ENCODE measurements around the gene RASSF5.
"Not testable (repeated sequence)": the region's sequence is repeated elsewhere in the genome, so short reads cannot be mapped to it uniquely, and the experiment has no call there.

The RASSF5 gene

GRCh38 chr1:206575165-206575893, 68.0 kb downstream of the RASSF5 start:
- DNase-seq, result no peak

- no peak for DNase-seq
Observed at GRCh38 chr1:206575894-206576737, 68.8 kb downstream of the RASSF5 start.

DNA sequence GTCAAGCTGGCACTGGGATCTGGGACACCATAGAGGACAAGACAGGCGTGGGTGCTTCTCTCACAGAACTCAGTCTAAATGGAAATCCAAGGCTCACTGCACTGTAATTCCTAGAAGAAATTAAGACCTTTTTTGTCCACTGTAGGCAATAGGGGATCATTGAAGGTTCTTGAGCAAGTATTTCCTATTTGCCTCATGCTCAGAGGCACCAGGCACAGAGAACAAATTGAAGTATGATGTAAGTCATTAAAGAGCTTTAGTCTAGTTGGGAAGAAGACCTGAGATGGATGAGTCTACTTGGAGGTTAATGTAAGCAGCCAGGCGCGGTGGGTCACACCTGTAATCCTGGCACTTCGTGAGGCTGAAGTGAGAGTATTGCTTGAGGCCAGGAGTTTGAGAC, 70.3 kb downstream of the RASSF5 start:
- no peak for DNase-seq

GRCh38 chr1:206578068-206578977, 71.0 kb downstream of the RASSF5 start:
- peak; percentile 51 to 58 for DNase-seq

DNA sequence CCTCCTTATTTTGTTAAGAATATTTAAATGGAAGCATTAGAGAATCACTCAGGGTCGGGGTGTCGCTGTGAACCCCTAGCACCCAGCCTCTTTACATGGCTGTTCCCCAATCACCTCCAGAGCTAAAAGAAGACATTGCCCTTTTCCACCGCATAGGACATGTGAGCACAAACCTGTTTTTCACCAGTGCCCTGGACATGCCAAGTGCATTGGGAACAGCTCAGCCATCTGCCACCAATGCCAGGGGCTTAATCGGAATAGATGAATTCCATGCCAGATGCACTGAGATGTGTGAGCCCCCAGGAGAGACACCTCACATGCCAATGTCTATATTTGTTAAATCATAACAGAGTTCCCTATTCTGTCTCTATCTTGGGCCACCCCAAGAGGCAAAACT, 71.6 kb downstream of the RASSF5 start:
- no peak for DNase-seq

DNA sequence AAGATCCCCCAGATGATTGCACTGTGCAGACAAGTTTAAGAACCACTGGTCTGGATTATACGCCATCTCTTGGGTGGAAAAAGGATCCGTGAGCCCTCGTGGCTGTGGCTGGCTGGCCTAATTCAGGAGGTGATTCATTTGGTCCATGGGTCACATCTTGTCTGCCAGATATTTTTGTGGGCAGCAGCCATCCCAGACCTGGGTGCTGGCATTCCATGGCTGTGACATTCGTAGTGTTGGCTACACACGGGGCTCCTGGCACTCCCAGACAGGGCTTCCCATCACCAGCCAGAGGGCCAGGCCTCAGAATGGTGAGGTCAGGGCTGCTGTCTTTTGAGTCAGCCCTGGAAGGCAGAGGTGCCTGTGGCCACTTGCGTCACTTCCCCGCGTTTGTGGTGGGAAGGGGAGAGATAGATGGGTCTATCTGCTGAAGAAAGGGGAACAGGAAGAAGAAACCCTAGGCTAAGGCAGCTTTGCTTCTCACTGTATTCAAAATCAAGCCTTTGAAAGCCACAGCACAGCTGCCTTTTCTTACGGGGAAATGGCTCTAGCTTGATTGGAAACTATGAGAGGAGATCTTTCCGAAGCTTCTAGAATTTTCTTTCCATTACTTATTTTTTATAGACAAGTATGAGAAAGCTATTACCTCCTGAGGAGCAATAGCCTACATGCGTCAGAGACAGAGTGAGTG, 72.6 kb downstream of the RASSF5 start:
- peak; percentile 88 for DNase-seq

- DNase-seq, result no peak
Observed at GRCh38 chr1:206580438-206581113, 73.2 kb downstream of the RASSF5 start.

GRCh38 chr1:206581114-206581497, 73.8 kb downstream of the RASSF5 start:
- not testable (repeated sequence) for DNase-seq

DNA sequence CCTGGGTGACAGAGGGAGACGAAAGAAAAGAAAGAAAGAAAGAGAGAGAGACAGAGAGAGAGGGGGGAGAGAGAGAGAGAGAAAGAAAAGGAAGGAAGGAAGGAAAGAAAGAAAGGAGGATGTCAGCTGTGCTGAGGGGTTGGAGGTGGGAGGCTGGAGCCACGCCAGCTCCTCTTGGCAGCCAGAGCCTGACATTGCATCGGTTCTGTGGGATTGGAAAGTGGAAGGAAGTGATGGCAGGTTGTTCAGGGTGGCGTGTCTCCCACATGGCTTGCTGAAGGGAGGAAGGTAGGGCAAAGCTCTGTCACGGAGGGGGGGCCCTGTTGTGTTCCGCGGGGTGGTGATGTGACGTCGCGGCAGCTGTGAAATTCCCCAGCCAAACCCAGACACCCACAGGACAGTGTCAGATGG, 74.2 kb downstream of the RASSF5 start:
- peak; percentile 87 to 88 for DNase-seq

DNA sequence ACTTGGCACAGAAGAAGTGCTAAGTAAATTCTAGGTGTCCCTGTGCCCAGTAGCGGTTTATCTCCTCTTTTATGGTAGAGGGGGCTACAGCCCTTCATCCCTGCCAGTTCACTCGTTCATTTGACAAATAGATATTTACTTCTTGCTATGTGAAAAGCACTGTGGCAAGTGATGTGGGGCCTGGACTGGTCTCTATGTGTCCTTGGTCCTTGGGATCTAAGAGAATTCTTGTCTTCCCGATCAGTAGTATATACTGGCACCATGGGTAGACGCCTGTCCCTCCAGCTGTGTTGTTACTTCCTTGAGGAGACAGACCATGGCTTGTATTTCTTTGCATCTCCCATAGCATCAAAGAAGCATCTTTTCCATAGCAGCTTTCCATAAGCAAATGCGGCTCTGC, 75.2 kb downstream of the RASSF5 start:
- no peak for DNase-seq

GRCh38 chr1:206582971-206583706, 75.8 kb downstream of the RASSF5 start:
- peak; percentile 62 to 75 for DNase-seq

DNA sequence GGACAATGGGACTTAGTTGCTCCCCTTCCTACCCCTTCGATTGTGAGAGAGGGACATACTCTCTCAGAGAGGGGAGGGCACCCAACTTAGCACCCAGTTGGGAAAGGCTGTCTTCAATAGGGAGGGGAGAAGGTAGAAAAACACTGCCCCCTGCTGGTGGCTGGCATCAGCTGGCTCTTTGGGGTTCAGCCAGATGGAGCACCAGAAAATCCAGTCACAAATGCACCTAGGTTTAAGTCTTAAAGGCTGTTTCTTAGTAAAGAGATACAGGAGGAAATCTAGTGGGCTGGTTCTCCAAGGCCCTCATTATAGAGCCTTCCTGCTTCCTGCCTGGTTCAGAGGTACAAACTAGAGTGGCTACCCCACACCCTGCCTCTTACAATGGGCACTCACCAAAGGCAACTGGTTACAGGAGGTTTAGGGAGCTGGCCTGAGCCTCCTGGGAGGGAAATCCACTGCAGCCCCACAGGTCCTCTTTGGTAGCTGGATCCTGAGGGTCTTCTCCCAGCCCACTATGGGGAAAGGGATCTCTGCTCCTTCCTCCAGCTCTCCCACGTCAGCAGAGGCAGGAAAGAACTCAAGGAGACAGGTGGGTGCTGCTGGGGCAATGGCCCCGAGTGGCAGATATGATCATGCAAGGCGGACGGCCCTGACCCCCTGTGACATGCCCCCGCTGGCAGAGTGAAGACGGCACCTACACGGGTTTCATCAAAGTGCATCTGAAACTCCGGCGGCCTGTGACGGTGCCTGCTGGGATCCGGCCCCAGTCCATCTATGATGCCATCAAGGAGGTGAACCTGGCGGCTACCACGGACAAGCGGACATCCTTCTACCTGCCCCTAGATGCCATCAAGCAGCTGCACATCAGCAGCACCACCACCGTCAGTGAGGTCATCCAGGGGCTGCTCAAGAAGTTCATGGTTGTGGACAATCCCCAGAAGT, 76.6 kb downstream of the RASSF5 start:
- DNase-seq, result peak; percentile 86 to 91

- no peak for DNase-seq
Observed at GRCh38 chr1:206584683-206585082, 77.4 kb downstream of the RASSF5 start.

DNA sequence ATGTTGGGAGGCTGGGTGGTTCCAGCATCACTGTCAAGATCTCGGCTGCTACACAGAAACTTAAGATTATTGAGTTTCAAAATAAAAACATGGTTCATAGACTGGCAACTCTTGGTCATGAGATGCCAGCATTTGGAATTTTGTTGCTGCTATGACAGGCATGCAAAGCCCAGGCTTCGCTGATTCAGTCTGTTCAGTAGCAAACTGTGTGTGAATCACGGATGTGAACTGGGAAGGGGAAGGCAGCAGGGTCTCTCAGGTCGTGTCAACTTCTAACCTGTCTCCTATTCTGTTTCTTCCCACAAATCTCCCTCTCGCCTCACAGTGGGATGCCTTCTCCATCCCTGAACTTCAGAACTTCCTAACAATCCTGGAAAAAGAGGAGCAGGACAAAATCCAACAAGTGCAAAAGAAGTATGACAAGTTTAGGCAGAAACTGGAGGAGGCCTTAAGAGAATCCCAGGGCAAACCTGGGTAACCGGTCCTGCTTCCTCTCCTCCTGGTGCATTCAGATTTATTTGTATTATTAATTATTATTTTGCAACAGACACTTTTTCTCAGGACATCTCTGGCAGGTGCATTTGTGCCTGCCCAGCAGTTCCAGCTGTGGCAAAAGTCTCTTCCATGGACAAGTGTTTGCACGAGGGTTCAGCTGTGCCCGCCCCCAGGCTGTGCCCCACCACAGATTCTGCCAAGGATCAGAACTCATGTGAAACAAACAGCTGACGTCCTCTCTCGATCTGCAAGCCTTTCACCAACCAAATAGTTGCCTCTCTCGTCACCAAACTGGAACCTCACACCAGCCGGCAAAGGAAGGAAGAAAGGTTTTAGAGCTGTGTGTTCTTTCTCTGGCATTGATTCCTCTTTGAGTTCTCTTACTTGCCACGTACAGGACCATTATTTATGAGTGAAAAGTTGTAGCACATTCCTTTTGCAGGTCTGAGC, 79.4 kb downstream of the RASSF5 start:
- no peak for DNase-seq

GRCh38 chr1:206587904-206588303, 80.6 kb downstream of the RASSF5 start:
- no peak for DNase-seq

- DNase-seq, result no peak
Observed at GRCh38 chr1:206588492-206588891, 81.2 kb downstream of the RASSF5 start.

DNA sequence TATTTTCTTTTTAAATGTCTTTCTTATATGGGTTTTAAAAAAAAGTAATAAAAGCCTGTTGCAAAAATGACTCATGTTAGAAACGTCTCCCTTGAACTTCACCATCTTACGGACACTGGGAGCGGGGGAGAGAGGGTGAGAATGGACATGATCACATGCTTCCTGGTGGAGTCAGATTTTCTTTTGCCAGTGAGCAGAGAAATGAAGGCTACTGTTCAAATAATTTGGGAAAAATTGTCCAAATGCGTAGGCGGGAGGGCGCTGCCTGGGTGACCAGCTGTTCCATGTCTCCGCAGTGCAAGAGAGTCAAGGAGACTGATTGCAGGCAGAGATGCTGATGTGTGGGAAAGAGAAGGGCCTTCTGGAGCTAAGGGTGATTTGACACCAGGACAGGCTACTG, 81.9 kb downstream of the RASSF5 start:
- DNase-seq, result no peak

- peak; percentile 71 to 77 for DNase-seq
Observed at GRCh38 chr1:206590025-206590758, 82.9 kb downstream of the RASSF5 start.

Measured in activated CD4-positive, alpha-beta T cell treated with anti-CD3 and anti-CD28 coated beads for 4 hours (primary cell).